Activated naive CD4-positive, alpha-beta T cell treated with anti-CD3 and anti-CD28 coated beads for 36 hours (primary cell): ENCODE measurements around the gene ORMDL3. TPM values are rescaled to one million over a fixed set of nuclear protein-coding genes. Genes with fewer than 3 reads are reported as not detected.

Source experiments
- CTCF ChIA-PET: fragments of 350-600 bp; sonication (Branson Sonifier 250); formaldehyde crosslinking; loops from one replicate; lab custom pipeline; 2021; ENCODE audit warnings: antibody characterized with exemption; lab: Charles Lee
- DNase-seq: peaks from one replicate; pipeline ENCODE4 v3.0.0-alpha.2; 2020
- H3K27ac Mint-ChIP-seq: one replicate; pipeline ENCODE4 v1.8.0; 2021; ENCODE audit warnings: mild to moderate bottlenecking, mixed read lengths
- H3K27me3 Mint-ChIP-seq: one replicate; pipeline ENCODE4 v1.8.0; 2021; ENCODE audit warnings: low read depth, mixed read lengths
- H3K36me3 Mint-ChIP-seq: one replicate; pipeline ENCODE4 v1.8.0; 2021; ENCODE audit warnings: low read depth, mixed read lengths
- H3K4me1 Mint-ChIP-seq: one replicate; pipeline ENCODE4 v1.8.0; 2021; ENCODE audit warnings: low read depth, mixed read lengths
- H3K4me3 Mint-ChIP-seq: one replicate; pipeline ENCODE4 v1.8.0; 2021; ENCODE audit warnings: mild to moderate bottlenecking, moderate library complexity, mixed read lengths
- H3K9me3 Mint-ChIP-seq: one replicate; pipeline ENCODE4 v1.8.0; 2021; ENCODE audit warnings: mixed read lengths
- intact Hi-C: fragments of 100-400 bp; cut with micrococcal nuclease; formaldehyde crosslinking; loops from one replicate; pipeline ENCODE4 v1.15.1; 2023
- total RNA-seq, 2 experiments: library from RNA; stranded (reverse); gene quantifications; one replicate each; pipeline ENCODE4 v1.2.3, GENCODE V29; 2021

The ORMDL3 gene
- total RNA-seq, 2 experiments from 2014 or later: 51.8 to 52.1 TPM

DNA sequence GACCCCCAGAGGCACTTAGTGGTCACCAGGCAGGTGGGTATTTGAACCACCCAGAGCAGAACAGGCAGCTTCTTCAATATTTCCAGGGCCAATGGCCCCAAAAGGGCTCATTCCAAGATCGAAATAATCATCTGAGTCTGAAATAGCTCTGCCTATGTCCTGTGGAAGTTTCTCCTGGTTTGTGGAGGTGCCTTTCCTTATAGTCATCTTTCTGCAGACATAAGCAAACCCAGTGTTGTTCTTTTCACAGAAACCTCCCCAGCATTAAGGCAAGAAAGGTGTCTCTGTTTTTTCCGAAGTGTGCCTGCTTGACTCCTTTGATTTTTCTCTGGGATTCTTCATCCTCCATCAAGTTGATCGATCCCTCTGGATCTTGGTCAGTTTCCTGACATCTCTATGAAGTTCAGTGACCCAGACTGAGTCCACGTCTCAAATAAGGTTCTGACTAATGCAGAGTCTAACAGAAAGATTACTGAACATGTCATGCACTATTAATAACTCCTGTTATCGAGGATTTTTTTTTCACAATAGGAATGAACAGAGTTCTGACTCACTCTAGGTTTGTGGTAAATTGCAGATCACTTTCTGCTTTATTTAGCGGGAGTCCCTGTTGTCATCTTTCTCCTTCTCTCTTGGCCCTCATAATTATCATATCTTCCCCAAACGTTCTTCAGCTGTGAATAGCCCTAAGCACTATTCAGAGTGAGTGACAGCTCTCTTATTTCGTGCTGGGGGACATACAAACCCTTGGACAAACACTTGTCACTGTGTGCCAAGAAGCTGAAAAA, 1.7 kb upstream of the ORMDL3 start:
- no peak overlapping the region for H3K4me3 Mint-ChIP-seq
- DNase-seq: no peak
- H3K27me3 Mint-ChIP-seq: no peaks in the 10 kb centered on the region
- H3K9me3 Mint-ChIP-seq: no peaks in the 10 kb centered on the region
- H3K36me3 Mint-ChIP-seq: no peaks in the 10 kb centered on the region
- peaks cover 38% of the 10 kb centered on the region for H3K4me1 Mint-ChIP-seq
- CTCF ChIA-PET: interaction anchor here (0.6 kb wide), 3 partner anchors 14 to 83 kb away, joined by 3 to 10 read pairs (median 5); no protein-coding TSS in a partner anchor
- H3K27ac Mint-ChIP-seq: no peak overlapping the region
- intact Hi-C loops: loop anchor here (10.0 kb wide), 1 partner anchor 524 kb away; the partner anchor contains the start of gene FBXL20

GRCh38 chr17:39927929-39928857, 792 bp upstream of the ORMDL3 start:
- H3K36me3 Mint-ChIP-seq: peaks cover 3% of the 10 kb centered on the region
- no peaks in the 10 kb centered on the region for H3K27me3 Mint-ChIP-seq
- H3K27ac Mint-ChIP-seq: peak overlapping the region; percentile 94
- H3K4me1 Mint-ChIP-seq: peaks cover 47% of the 10 kb centered on the region
- H3K9me3 Mint-ChIP-seq: no peaks in the 10 kb centered on the region
- peak overlapping the region; percentile 98 for H3K4me3 Mint-ChIP-seq
- DNase-seq: peak; percentile 22
- intact Hi-C loops: loop anchor here (1.0 to 10.0 kb wide), 8 partner anchors 13 to 523 kb away; partner anchors contain the start of genes FBXL20, PSMD3 and STARD3
- CTCF ChIA-PET: interaction anchor here (1.1 kb wide), 1 partner anchor 158 kb away, joined by 3 read pairs; no protein-coding TSS in a partner anchor

DNA sequence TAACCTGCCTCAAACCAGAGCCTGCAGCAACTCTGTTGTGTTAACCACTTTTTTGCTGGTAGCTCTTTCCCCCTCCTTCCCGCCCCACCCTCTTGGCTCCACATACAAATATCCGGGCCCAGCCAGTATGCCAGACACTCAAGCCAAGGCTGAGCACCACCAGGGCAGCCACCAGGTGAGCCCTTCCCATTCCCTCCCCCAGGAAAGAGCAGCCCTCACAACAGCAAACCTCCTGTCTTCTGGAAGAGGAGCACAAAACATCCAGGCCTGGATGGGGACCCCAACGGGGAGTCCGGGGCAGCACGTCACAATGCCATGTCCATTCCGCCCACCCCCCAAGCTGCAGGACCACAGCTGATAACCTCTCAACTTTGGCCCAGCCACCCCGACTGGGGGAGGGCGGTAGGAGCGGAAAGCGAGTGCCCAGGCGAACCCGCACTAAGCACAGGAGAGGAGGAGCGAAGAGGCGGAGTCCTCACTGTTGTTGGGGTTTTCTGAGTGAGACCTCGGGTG, 757 bp downstream of the ORMDL3 start:
- Mint-ChIP-seq H3K27me3 (no peaks in the 10 kb centered on the region), H3K4me1 (peaks cover 62% of the 10 kb centered on the region), H3K4me3 (peak overlapping the region; percentile 98), H3K36me3 (peaks cover 15% of the 10 kb centered on the region), H3K9me3 (no peaks in the 10 kb centered on the region), H3K27ac (peak overlapping the region; percentile 94)
- DNase-seq: peak; percentile 78
- CTCF ChIA-PET: interaction anchor here (0.9 to 1.4 kb wide), 3 partner anchors 54 to 197 kb away, joined by 3 to 5 read pairs (median 4); partner anchors contain the start of genes MIEN1 and PSMD3
- intact Hi-C loops: loop anchor here (1.0 to 10.0 kb wide), 10 partner anchors 14 to 522 kb away; partner anchors contain the start of genes FBXL20, MED24, PSMD3 and STARD3

DNA sequence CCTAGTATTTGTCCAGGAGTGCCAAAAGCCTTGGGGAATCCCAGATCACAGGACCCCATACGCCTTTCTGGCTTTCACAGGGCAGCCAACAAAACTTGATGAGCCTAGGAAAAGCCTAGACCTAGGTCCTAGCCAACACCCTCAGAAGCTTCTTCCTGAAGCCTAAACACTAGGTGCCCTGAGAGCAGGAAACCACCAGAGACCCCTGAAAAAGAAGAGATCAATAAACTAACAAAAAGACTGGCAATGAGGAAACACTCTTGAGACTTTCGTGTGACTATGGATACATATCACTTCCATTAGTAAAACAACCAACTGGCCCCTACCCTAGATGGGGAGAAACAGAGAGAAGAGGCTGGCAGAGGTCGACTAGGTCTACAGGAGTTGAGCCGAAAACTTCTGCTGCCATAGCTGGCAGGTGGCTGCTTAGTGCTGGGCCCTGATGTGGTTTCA, 1.2 kb downstream of the ORMDL3 start:
- no peaks in the 10 kb centered on the region for H3K27me3 Mint-ChIP-seq
- H3K4me1 Mint-ChIP-seq: peaks cover 67% of the 10 kb centered on the region
- peak overlapping the region; percentile 94 for H3K27ac Mint-ChIP-seq
- H3K9me3 Mint-ChIP-seq: no peaks in the 10 kb centered on the region
- CTCF ChIA-PET: interaction anchor here (0.9 to 1.5 kb wide), 5 partner anchors 10 to 196 kb away, joined by 3 to 5 read pairs (median 3); partner anchors contain the start of genes MIEN1 and PSMD3
- intact Hi-C loops: loop anchor here (1.0 to 10.0 kb wide), 8 partner anchors 15 to 521 kb away; partner anchors contain the start of genes FBXL20, MED24 and STARD3
- peaks cover 20% of the 10 kb centered on the region for H3K36me3 Mint-ChIP-seq
- DNase-seq: no peak
- peak overlapping the region; percentile 98 for H3K4me3 Mint-ChIP-seq

DNA sequence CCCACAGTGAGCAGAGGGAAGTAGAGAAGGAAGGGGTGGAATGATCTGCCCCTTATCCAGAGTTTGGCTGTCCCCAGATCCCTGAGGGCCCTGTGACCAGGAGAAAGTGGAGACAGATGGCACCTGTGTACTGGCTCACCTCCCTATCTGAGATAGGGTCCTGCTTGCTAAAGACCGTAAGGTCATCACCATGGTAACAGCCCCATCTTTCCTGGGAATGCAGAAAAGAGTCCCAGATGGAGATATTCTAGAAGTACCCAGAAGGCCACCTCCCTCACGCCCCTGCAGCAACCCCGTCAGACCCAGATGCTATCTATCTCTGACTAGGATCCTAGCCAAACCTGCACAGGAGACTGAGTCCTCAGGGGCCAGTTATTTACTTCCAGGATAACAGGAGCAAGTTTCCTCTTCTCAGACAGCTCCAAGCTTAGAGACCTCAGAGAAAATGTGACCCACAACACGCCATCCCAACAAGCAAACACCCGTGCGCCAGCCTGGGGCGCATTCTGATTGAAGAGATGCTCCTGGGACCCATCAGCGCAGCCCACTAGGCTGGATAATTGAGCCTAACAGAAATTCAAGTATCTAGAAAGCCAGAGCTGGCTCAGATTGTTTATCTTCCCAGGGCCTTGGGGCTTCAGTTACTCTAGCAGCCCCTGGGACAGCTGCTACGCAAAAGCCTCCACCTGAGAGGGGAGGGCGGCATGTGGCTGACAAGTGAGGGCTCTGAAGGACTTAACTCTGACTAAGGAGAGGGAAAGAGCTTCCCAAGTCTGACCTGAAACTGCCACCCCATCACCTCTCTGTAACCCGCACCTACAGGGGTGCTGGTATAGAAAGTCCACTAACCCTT, 1.9 kb downstream of the ORMDL3 start:
- intact Hi-C loops: loop anchor here (1.0 to 10.0 kb wide), 8 partner anchors 15 to 521 kb away; partner anchors contain the start of genes FBXL20, MED24 and STARD3
- Mint-ChIP-seq H3K36me3 (peaks cover 20% of the 10 kb centered on the region), H3K27ac (peak overlapping the region; percentile 94), H3K9me3 (no peaks in the 10 kb centered on the region), H3K4me1 (peaks cover 74% of the 10 kb centered on the region), H3K27me3 (no peaks in the 10 kb centered on the region), H3K4me3 (peak overlapping the region; percentile 98)
- CTCF ChIA-PET: interaction anchor here (0.9 to 1.5 kb wide), 5 partner anchors 9 to 196 kb away, joined by 3 to 5 read pairs (median 3); partner anchors contain the start of genes MIEN1 and PSMD3
- DNase-seq: peak; percentile 31

DNA sequence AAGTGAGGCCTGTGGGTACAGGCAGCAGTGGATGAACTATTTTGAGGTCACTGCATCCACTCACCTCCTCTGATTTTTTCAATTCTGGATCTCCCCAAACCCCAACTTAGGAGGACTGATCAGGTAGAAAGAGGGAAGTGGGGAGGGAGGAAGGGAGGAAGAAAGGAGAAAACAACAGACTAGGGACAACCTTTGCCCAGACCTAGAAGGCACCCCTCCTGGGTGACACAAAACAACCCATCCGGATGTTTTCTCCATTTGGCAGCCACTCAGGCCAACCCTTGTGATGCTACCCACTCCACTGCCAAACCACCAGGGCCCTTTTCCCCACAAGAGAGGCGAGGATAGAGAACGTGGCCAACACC, 2.7 kb downstream of the ORMDL3 start:
- no peaks in the 10 kb centered on the region for H3K9me3 Mint-ChIP-seq
- CTCF ChIA-PET: interaction anchor here (1.5 kb wide), 1 partner anchor 51 kb away, joined by 3 read pairs; no protein-coding TSS in a partner anchor
- DNase-seq: no peak
- no peaks in the 10 kb centered on the region for H3K27me3 Mint-ChIP-seq
- peak overlapping the region; percentile 98 for H3K4me3 Mint-ChIP-seq
- H3K4me1 Mint-ChIP-seq: peaks cover 79% of the 10 kb centered on the region
- intact Hi-C loops: loop anchor here (10.0 kb wide), 1 partner anchor 520 kb away; the partner anchor contains the start of gene FBXL20
- H3K36me3 Mint-ChIP-seq: peaks cover 24% of the 10 kb centered on the region
- peak overlapping the region; percentile 94 for H3K27ac Mint-ChIP-seq

- Mint-ChIP-seq H3K36me3 (peaks cover 28% of the 10 kb centered on the region), H3K27me3 (no peaks in the 10 kb centered on the region), H3K4me3 (peak overlapping the region; percentile 9)
Measured at GRCh38 chr17:39923836-39924690, 3.3 kb downstream of the ORMDL3 start.

DNA sequence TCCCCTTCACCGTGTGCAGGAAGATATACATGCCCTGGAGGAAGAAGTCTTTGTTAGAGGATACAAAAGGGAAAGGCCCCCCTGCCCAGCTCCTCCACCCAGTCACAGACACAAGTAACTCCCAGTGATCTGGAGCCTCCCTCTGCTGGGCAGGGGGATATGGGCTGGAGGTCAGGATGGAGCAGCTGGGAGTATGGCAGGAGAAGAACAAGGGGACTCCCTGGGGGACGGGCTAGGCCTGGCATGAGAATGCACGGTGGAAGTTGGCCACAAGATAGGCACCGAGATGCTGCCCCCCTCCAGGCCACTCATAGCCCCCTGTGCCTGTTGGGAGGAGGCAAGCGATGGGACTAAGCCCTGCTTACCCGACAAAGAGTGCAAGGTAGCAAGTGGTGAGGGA, 4.2 kb downstream of the ORMDL3 start:
- H3K27ac Mint-ChIP-seq: peak overlapping the region; percentile 92
- H3K9me3 Mint-ChIP-seq: no peaks in the 10 kb centered on the region
- H3K4me1 Mint-ChIP-seq: peaks cover 82% of the 10 kb centered on the region
- no peaks in the 10 kb centered on the region for H3K27me3 Mint-ChIP-seq
- CTCF ChIA-PET: interaction anchor here (0.5 to 1.8 kb wide), 5 partner anchors 163 to 472 kb away, joined by 3 to 4 read pairs (median 3); partner anchors contain the start of gene MED1
- H3K36me3 Mint-ChIP-seq: peaks cover 32% of the 10 kb centered on the region
- no peak overlapping the region for H3K4me3 Mint-ChIP-seq
- intact Hi-C loops: loop anchor here (10.0 kb wide), 1 partner anchor 518 kb away; the partner anchor contains the start of gene FBXL20
- no peak for DNase-seq

More at GRCh38 chr17:39923836-39924690, 3.3 kb downstream of the ORMDL3 start:
- Mint-ChIP-seq H3K9me3 (no peaks in the 10 kb centered on the region), H3K27ac (peak overlapping the region; percentile 94), H3K4me1 (peaks cover 80% of the 10 kb centered on the region)
- DNase-seq: no peak
- intact Hi-C loops: loop anchor here (10.0 kb wide), 1 partner anchor 519 kb away; the partner anchor contains the start of gene FBXL20
- CTCF ChIA-PET: interaction anchor here (1.8 kb wide), 1 partner anchor 302 kb away, joined by 4 read pairs; no protein-coding TSS in a partner anchor

DNA sequence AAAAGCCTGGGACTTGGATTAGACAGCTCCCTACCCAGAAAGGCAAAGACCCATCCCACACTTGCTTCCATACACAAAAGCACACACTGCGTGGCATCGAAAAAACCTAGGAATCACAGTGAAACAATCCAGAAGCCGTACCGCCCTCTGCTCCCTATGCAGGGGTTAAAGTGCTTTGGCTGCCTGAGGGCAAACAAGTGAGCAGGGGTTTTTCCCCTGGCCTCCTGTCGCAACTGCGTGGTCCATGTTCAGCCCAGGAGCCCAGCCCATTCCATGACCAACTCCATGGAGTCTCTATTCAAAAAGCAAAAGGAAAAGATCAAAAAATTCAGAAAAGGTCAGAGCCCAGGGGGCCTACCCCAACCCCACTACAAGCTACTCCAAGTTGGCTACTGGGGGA, 5.4 kb downstream of the ORMDL3 start:
- no peaks in the 10 kb centered on the region for H3K27me3 Mint-ChIP-seq
- peaks cover 81% of the 10 kb centered on the region for H3K4me1 Mint-ChIP-seq
- no peak overlapping the region for H3K4me3 Mint-ChIP-seq
- intact Hi-C loops: loop anchor here (10.0 kb wide), 1 partner anchor 517 kb away; the partner anchor contains the start of gene FBXL20
- no peak for DNase-seq
- peak overlapping the region; percentile 92 for H3K27ac Mint-ChIP-seq
- peaks cover 34% of the 10 kb centered on the region for H3K36me3 Mint-ChIP-seq
- CTCF ChIA-PET: interaction anchor here (0.6 to 1.8 kb wide), 7 partner anchors 17 to 300 kb away, joined by 3 to 8 read pairs (median 4); partner anchors contain the start of gene PSMD3
- H3K9me3 Mint-ChIP-seq: no peaks in the 10 kb centered on the region
